H1 (cell line): Measurements from ENCODE around the gene LRRC9. TPM values are rescaled to one million over a fixed set of nuclear protein-coding genes. Genes with fewer than 3 reads are reported as not detected.

Source experiments
- CTCF ChIA-PET: fragments of 300-600 bp; sonication (Branson Sonifier 250); formaldehyde crosslinking; loops from one replicate; lab custom pipeline; 2021; ENCODE audit not compliant: partially characterized antibody; lab: Charles Lee
- POLR2A ChIA-PET: fragments of 300-600 bp; sonication (Branson Sonifier 250); formaldehyde crosslinking; loops from one replicate; lab custom pipeline; 2021; ENCODE audit warnings: inconsistent platforms; ENCODE audit not compliant: partially characterized antibody; lab: Charles Lee
- DNase-seq, 2 experiments: peaks; one replicate each; pipeline versions ENCODE4 v3.0.0 to v3.0.0-alpha.2; 2010 to 2022; ENCODE audit warnings: low spot score in 2 of 2, low read depth in 1 of 2, mixed read lengths in 1 of 2
- FAIRE-seq: peaks from 2 replicates; lab custom pipeline; 2011; peaks lifted over from hg19 to GRCh38; lab: Jason Lieb, UNC
- H2AFZ ChIP-seq: 2 replicates; pipeline ENCODE4 v1.8.1; 2012; ENCODE audit warnings: low read length, inconsistent platforms
- H2AK5ac ChIP-seq: 2 replicates; pipeline ENCODE4 v1.6.1; 2013; ENCODE audit warnings: low read depth, low read length
- H2BK120ac ChIP-seq: replicated peaks from 2 replicates; pipeline ENCODE3; 2013; ENCODE audit warnings: low read depth, low read length, inconsistent platforms
- H2BK12ac ChIP-seq: 2 replicates; pipeline ENCODE4 v1.6.1; 2013; ENCODE audit warnings: low read depth, low read length
- H2BK15ac ChIP-seq: 2 replicates; pipeline ENCODE4 v1.6.1; 2013; ENCODE audit warnings: low read length
- H2BK20ac ChIP-seq: 2 replicates; pipeline ENCODE4 v1.6.1; 2013; ENCODE audit warnings: low read length
- H2BK5ac ChIP-seq: 2 replicates; pipeline ENCODE4 v1.6.1; 2013; ENCODE audit warnings: low read depth, low read length
- H3K14ac ChIP-seq: 2 replicates; pipeline ENCODE4 v1.6.1; 2013; ENCODE audit warnings: inconsistent platforms; ENCODE audit not compliant: insufficient read length
- H3K18ac ChIP-seq: 2 replicates; pipeline ENCODE4 v1.6.1; 2013; ENCODE audit warnings: low read length; ENCODE audit errors: extremely low read depth
- H3K23ac ChIP-seq: 2 replicates; pipeline ENCODE4 v1.6.1; 2013; ENCODE audit warnings: inconsistent platforms; ENCODE audit not compliant: insufficient read length
- H3K23me2 ChIP-seq: 2 replicates; pipeline ENCODE4 v1.6.1; 2013; ENCODE audit warnings: low read depth, low read length
- H3K27ac ChIP-seq: 2 replicates; pipeline ENCODE4 v1.6.1; 2011; ENCODE audit warnings: low read depth, low read length, inconsistent platforms
- H3K27me3 ChIP-seq, 4 experiments: replicated peaks in 1 of 4; 1 replicate in 1 of 4; 2 replicates in 3 of 4; pipeline versions ENCODE4 v1.6.1 to v1.8.1; 2011 to 2013; ENCODE audit warnings: low read length in 3 of 4, mild to moderate bottlenecking in 3 of 4, inconsistent platforms in 2 of 4, mixed read lengths in 2 of 4, moderate library complexity in 1 of 4; ENCODE audit not compliant: control insufficient read depth in 3 of 4, insufficient read depth in 3 of 4; ENCODE audit errors: extremely low read depth in 1 of 4
- H3K36me3 ChIP-seq, 4 experiments: 2 replicates each; pipeline versions ENCODE4 v1.6.1 to v1.8.1; 2011 to 2013; ENCODE audit warnings: mild to moderate bottlenecking in 4 of 4, low read length in 3 of 4, moderate library complexity in 2 of 4, control low read depth in 1 of 4, inconsistent platforms in 1 of 4; ENCODE audit not compliant: insufficient read depth in 4 of 4, control insufficient read depth in 2 of 4
- H3K4ac ChIP-seq: replicated peaks from 2 replicates; pipeline ENCODE3; 2013; ENCODE audit warnings: low read length, low read depth, mixed read lengths, inconsistent platforms; ENCODE audit not compliant: insufficient read length
- H3K4me1 ChIP-seq, 4 experiments: replicated peaks in 1 of 4; 1 replicate in 1 of 4; 2 replicates in 3 of 4; pipeline versions ENCODE4 v1.6.1 to v1.8.1; 2011 to 2013; ENCODE audit warnings: low read length in 3 of 4, inconsistent platforms in 2 of 4, mixed read lengths in 1 of 4; ENCODE audit not compliant: insufficient read depth in 4 of 4, control insufficient read depth in 3 of 4
- H3K4me2 ChIP-seq, 2 experiments: 2 replicates each; pipeline versions ENCODE4 v1.6.1 to v1.8.1; 2011 to 2013; ENCODE audit warnings: low read depth in 2 of 2, low read length in 2 of 2, control low read depth in 1 of 2, inconsistent platforms in 1 of 2, mild to moderate bottlenecking in 1 of 2; ENCODE audit not compliant: insufficient read depth in 1 of 2
- H3K4me3 ChIP-seq, 4 experiments: fragments of 200-600, 300-600 bp in 1 of 4; sonication (generic), shearing (Covaris generic), sonication (Bioruptor Twin) in 1 of 4; 2 replicates each; pipeline versions ENCODE4 v1.5.1 to v1.8.1; 2011 to 2016; ENCODE audit warnings: low read length in 4 of 4, low read depth in 3 of 4, control low read depth in 2 of 4, inconsistent platforms in 2 of 4, mild to moderate bottlenecking in 2 of 4, mixed read lengths in 1 of 4, moderate library complexity in 1 of 4; ENCODE audit not compliant: insufficient read depth in 2 of 4; ENCODE audit errors: extremely low read depth in 1 of 4
- H3K56ac ChIP-seq: replicated peaks from 2 replicates; pipeline ENCODE3; 2013; ENCODE audit warnings: low read depth, mild to moderate bottlenecking, mixed read lengths, low read length, inconsistent platforms; ENCODE audit not compliant: insufficient read length
- H3K79me1 ChIP-seq: 2 replicates; pipeline ENCODE4 v1.6.1; 2013; ENCODE audit warnings: low read depth, low read length, control low read depth
- H3K79me2 ChIP-seq, 2 experiments: 2 replicates each; pipeline versions ENCODE4 v1.6.1 to v1.8.1; 2012 to 2013; ENCODE audit warnings: low read length in 2 of 2, mild to moderate bottlenecking in 2 of 2, inconsistent platforms in 1 of 2; ENCODE audit not compliant: insufficient read depth in 2 of 2, control insufficient read depth in 1 of 2
- H3K9ac ChIP-seq, 4 experiments: replicated peaks in 1 of 4; 1 replicate in 1 of 4; 2 replicates in 3 of 4; pipeline versions ENCODE4 v1.6.1 to v1.8.1; 2011 to 2013; ENCODE audit warnings: low read depth in 3 of 4, low read length in 3 of 4, control low read depth in 2 of 4, mild to moderate bottlenecking in 2 of 4, moderate library complexity in 2 of 4, inconsistent platforms in 1 of 4; ENCODE audit errors: extremely low read depth in 1 of 4
- H3K9me3 ChIP-seq, 2 experiments: 2 replicates each; pipeline versions ENCODE4 v1.6.1 to v1.8.1; 2012 to 2013; ENCODE audit warnings: mild to moderate bottlenecking in 2 of 2, moderate library complexity in 2 of 2, control low read depth in 1 of 2, inconsistent platforms in 1 of 2, low read depth in 1 of 2, low read length in 1 of 2, mixed read lengths in 1 of 2; ENCODE audit not compliant: insufficient read depth in 2 of 2
- H4K20me1 ChIP-seq, 2 experiments: replicated peaks in 1 of 2; 2 replicates each; pipeline versions ENCODE3 to v1.8.1; 2011 to 2013; ENCODE audit warnings: inconsistent platforms in 2 of 2, low read length in 2 of 2, mild to moderate bottlenecking in 1 of 2; ENCODE audit not compliant: insufficient read depth in 2 of 2, control insufficient read depth in 1 of 2
- H4K5ac ChIP-seq: 2 replicates; pipeline ENCODE4 v1.6.1; 2013; ENCODE audit warnings: low read length, low read depth, mixed read lengths, inconsistent platforms; ENCODE audit not compliant: insufficient read length
- H4K8ac ChIP-seq: 2 replicates; pipeline ENCODE4 v1.8.0; 2013; ENCODE audit warnings: mild to moderate bottlenecking, moderate library complexity, low read length, inconsistent platforms; ENCODE audit not compliant: insufficient read depth; ENCODE audit errors: extremely low read depth
- H4K91ac ChIP-seq: replicated peaks from 2 replicates; pipeline ENCODE3; 2013; ENCODE audit warnings: low read length, mixed read lengths, inconsistent platforms; ENCODE audit not compliant: insufficient read length
- BRCA1 ChIP-seq: IDR thresholded peaks from 2 replicates; pipeline ENCODE4 v1.6.1; 2012; ENCODE audit warnings: low read depth, low read length, improper control_type of control experiment
- RAD21 ChIP-seq, 2 experiments: IDR thresholded peaks in 1 of 2; conservative IDR thresholded peaks in 1 of 2; 2 replicates each; pipeline ENCODE4 v1.6.1; 2011; ENCODE audit warnings: low read depth in 2 of 2, low read length in 2 of 2, improper control_type of control experiment in 1 of 2, inconsistent platforms in 1 of 2, mild to moderate bottlenecking in 1 of 2, moderate library complexity in 1 of 2
- SUZ12 ChIP-seq: fragments of 200-600 bp; sonication (generic); IDR thresholded peaks from 2 replicates; pipeline ENCODE4 v1.6.1; 2012; ENCODE audit warnings: mild to moderate bottlenecking, inconsistent platforms, low read length, moderate library complexity, mixed read lengths
- TAF7 ChIP-seq: optimal IDR thresholded peaks from 2 replicates; pipeline ENCODE3; 2011; ENCODE audit warnings: low read depth, mild to moderate bottlenecking, inconsistent platforms, low read length, moderate library complexity, borderline replicate concordance
- WGBS, 2 experiments: shearing (Covaris generic) in 1 of 2; methylation state at CpG; one replicate each; pipeline versions ENCODE4 v1.1.6 to v1.1.7; 2013 to 2015; ENCODE audit warnings: low lambda C conversion rate in 2 of 2, mixed read lengths in 2 of 2, inconsistent platforms in 1 of 2, low coverage in 1 of 2, missing lambda C conversion rate in 1 of 2; ENCODE audit not compliant: insufficient replicate concordance in 2 of 2, insufficient coverage in 1 of 2, insufficient read length in 1 of 2; ENCODE audit errors: extremely low coverage in 1 of 2, missing lambda C conversion rate in 1 of 2; 5-methylcytosine and 5-hydroxymethylcytosine counted together
- polyA plus RNA-seq, 7 experiments: library from polyadenylated mRNA; depleted of rRNA in 3 of 7; stranded (reverse) in 5 of 7; unstranded in 2 of 7; fragments of >200 nt in 5 of 7; fragments of 200-250 nt in 2 of 7; gene quantifications; 1 replicate in 5 of 7; 2 replicates in 1 of 7; 4 replicates in 1 of 7; pipeline versions ENCODE4 v1.2.1 to v1.2.3, GENCODE V29; 2011 to 2013; ENCODE audit warnings: missing spikeins in 2 of 7, mixed read lengths in 2 of 7
- total RNA-seq: library from RNA; stranded (reverse); fragmentation: NEBNext Ultra II Directional; extraction: Animal tissue kit (Norgen Biotek cat#: 25700); gene quantifications from 2 replicates; pipeline ENCODE4 v1.2.1, GENCODE V29; 2021
- TF ChIP-seq, protein P1 (sequence below), 3 experiments: IDR thresholded peaks; 1 replicate in 2 of 3; 2 replicates in 1 of 3; pipeline versions ENCODE4 v1.5.1 to v1.6.1; 2011; ENCODE audit warnings: low read length in 3 of 3, mild to moderate bottlenecking in 3 of 3, inconsistent platforms in 2 of 3, low read depth in 1 of 3, moderate library complexity in 1 of 3; ENCODE audit not compliant: insufficient read depth in 1 of 3; ENCODE audit errors: control extremely low read depth in 1 of 3

LRRC9 gene
- total and polyA plus RNA-seq, 2 of the 8 experiments (the other 6 are each of a cell fraction or from before 2014, with no cell fraction given): 0.12 to 0.84 TPM

DNA sequence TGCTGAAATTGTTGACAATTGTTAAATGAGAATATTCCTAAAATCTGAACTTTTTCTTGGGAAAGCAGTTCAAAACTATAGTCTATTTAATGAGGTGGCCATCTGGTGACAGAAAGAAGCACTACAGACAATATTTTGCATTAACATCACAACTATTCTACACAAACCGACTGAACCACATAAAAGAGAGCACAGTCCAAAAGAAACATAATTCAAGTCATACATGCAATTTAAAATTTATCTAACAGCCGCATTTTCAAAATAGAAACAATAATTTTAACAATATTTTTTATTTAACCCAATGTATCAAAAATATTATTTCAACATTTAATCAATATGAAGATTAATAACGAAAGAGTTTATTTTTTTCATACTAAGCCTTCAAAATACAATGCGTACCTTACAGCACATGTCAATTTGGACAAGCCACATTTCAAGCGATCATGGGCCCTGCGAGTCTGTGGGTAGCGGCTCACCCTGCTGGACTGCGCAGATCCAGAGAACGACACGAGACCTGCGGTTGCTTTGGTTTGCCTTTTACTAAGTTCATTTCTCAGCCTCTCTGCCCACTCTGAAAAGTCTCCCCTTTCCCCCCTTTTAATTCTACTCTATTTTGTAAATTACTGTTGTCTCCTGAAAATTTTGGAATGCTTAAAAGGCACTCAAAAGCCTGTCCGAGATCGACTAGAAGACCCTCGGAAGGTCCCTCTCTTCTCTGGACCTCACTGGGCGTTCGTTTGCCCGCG lies 947 bp upstream of the LRRC9 start:
- Histone ChIP-seq H3K18ac (no peak overlapping the region), H4K8ac (peak overlapping the region; percentile 84; the same call in 1 of the 2 replicates), H3K4me2 (peak overlapping the region; percentile 88 to 89), H2AK5ac (no peak overlapping the region), H2BK120ac (no peak overlapping the region), H3K4ac (no peak overlapping the region), H2BK15ac (no peak overlapping the region), H2BK12ac (peak overlapping the region; percentile 30; the same call in 1 of the 2 replicates), H3K4me1 (peaks cover 0 to 4% (median 1%) of the 10 kb centered on the region in 4 experiments; a peak in 3 of 7 replicates), H4K91ac (no peak overlapping the region), H3K27ac (peak overlapping the region; percentile 80; the same call in 1 of the 2 replicates), H3K23ac (no peak overlapping the region), H2AFZ (peak overlapping the region; percentile 29), H3K9ac (peak overlapping the region; percentile 62 to 98 (median 70)), H3K9me3 (no peaks in the 10 kb centered on the region), H3K4me3 (peak overlapping the region; percentile 67 to 87 (median 80)), H3K79me1 (no peaks in the 10 kb centered on the region), H3K36me3 (no peaks in the 10 kb centered on the region), H4K5ac (peak overlapping the region; percentile 28), H2BK5ac (peak overlapping the region; percentile 98), H3K27me3 (no peaks in the 10 kb centered on the region), H4K20me1 (no peaks in the 10 kb centered on the region), H3K23me2 (peaks cover 6% of the 10 kb centered on the region), H3K14ac (no peak overlapping the region), H3K79me2 (no peaks in the 10 kb centered on the region), H2BK20ac (no peak overlapping the region), H3K56ac (peak overlapping the region; percentile 27)
- FAIRE-seq (no peak), DNase-seq (no peak)
- POLR2A ChIA-PET: interaction anchor here (1.1 kb wide), 1 partner anchor 21 kb away, joined by 3 read pairs; no protein-coding TSS in a partner anchor
- TF ChIP-seq TAF7 (peak; percentile 15), SUZ12 (no peak), BRCA1 (no peak), RAD21 (IDR thresholded peaks at IDR 0.05 in 1 of 2, conservative IDR thresholded peaks at IDR 0.05 in 1 of 2; ENCODE audit: low read depth in 2 of 2, low read length in 2 of 2) (peak in 1 of 2 experiments; percentile 32; a peak in 2 of 4 replicates)
- TF ChIP-seq, protein P1, sequence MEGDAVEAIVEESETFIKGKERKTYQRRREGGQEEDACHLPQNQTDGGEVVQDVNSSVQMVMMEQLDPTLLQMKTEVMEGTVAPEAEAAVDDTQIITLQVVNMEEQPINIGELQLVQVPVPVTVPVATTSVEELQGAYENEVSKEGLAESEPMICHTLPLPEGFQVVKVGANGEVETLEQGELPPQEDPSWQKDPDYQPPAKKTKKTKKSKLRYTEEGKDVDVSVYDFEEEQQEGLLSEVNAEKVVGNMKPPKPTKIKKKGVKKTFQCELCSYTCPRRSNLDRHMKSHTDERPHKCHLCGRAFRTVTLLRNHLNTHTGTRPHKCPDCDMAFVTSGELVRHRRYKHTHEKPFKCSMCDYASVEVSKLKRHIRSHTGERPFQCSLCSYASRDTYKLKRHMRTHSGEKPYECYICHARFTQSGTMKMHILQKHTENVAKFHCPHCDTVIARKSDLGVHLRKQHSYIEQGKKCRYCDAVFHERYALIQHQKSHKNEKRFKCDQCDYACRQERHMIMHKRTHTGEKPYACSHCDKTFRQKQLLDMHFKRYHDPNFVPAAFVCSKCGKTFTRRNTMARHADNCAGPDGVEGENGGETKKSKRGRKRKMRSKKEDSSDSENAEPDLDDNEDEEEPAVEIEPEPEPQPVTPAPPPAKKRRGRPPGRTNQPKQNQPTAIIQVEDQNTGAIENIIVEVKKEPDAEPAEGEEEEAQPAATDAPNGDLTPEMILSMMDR (IDR thresholded peaks at IDR 0.05; ENCODE audit: control extremely low read depth in 1 of 3, insufficient read depth in 1 of 3, low read depth in 1 of 3, low read length in 3 of 3): peak in 2 of 3 experiments; percentile 17 to 27; a peak in 2 of 4 replicates
- CTCF ChIA-PET: interaction anchor here (0.6 to 2.9 kb wide), 13 partner anchors 14 to 426 kb away, joined by 3 to 25 read pairs (median 3); no protein-coding TSS in a partner anchor
- 5% methylated on average over 18 of the region's 18 CpGs; no CpG with 5 or more reads in 1 of the 2 experiments for WGBS, 2 experiments
